Kidney (tissue), 14 donors: ENCODE data around the gene PKNOX2. TPM values are rescaled to one million over a fixed set of nuclear protein-coding genes. Genes with fewer than 3 reads are reported as not detected.
A peak's percentile ranks its signal among the peaks of the same experiment; 100 is the strongest.

Experiments used
- DNase-seq, 5 donors: peaks; one replicate each; pipeline ENCODE4 v3.0.0-alpha.2; 2013 to 2020
- FAIRE-seq: peaks from 2 replicates; lab custom pipeline; 2012; peaks lifted over from hg19 to GRCh38; lab: Jason Lieb, UNC
- H3K27ac ChIP-seq, 2 donors: one replicate each; pipeline ENCODE4 v1.7.0; 2013; ENCODE audit warnings: low read depth in 2 of 2, low read length in 2 of 2, inconsistent platforms in 1 of 2
- H3K27me3 ChIP-seq: one replicate; pipeline ENCODE4 v1.7.1; 2013; ENCODE audit warnings: low read length, inconsistent platforms; ENCODE audit not compliant: control insufficient read depth, insufficient read depth
- H3K36me3 ChIP-seq, 3 donors: one replicate each; pipeline versions ENCODE4 v1.7.0 to v1.7.1; 2013; ENCODE audit warnings: low read length in 3 of 3, control low read depth in 1 of 3, inconsistent platforms in 1 of 3; ENCODE audit not compliant: insufficient read depth in 3 of 3, control insufficient read depth in 2 of 3
- H3K4me1 ChIP-seq, 3 donors: one replicate each; pipeline versions ENCODE4 v1.7.0 to v1.7.1; 2013; ENCODE audit warnings: low read length in 3 of 3, inconsistent platforms in 1 of 3, low read depth in 1 of 3; ENCODE audit not compliant: control insufficient read depth in 2 of 3, insufficient read depth in 2 of 3
- H3K4me3 ChIP-seq, 3 donors: one replicate each; pipeline versions ENCODE4 v1.7.0 to v1.8.1; 2013; ENCODE audit warnings: low read length in 3 of 3, control low read depth in 1 of 3, inconsistent platforms in 1 of 3
- H3K9ac ChIP-seq, 3 donors: one replicate each; pipeline versions ENCODE4 v1.7.0 to v1.7.1; 2013; ENCODE audit warnings: low read length in 3 of 3, control low read depth in 1 of 3, inconsistent platforms in 1 of 3
- H3K9me3 ChIP-seq, 3 donors: one replicate each; pipeline versions ENCODE4 v1.7.0 to v1.7.1; 2013; ENCODE audit warnings: low read length in 3 of 3, control low read depth in 1 of 3, inconsistent platforms in 1 of 3; ENCODE audit not compliant: control insufficient read depth in 2 of 3, insufficient read depth in 1 of 3
- CTCF ChIP-seq: IDR thresholded peaks from 3 replicates; pipeline ENCODE4 v1.5.1; 2012; ENCODE audit warnings: mild to moderate bottlenecking, moderate library complexity, borderline replicate concordance; ENCODE audit not compliant: insufficient read depth; ENCODE audit errors: extremely low read depth
- intact Hi-C: fragments of 100-400 bp; cut with DNase I; formaldehyde crosslinking; loops from one replicate; pipeline ENCODE4 v1.11.1; 2022
- polyA plus RNA-seq: library from polyadenylated mRNA; stranded (reverse); fragments of 350-450 nt; fragmentation: Illumina TruSeq; extraction: RNeasy Lipid Tissue Mini Kit (QIAGEN cat#74804); gene quantifications from one replicate; pipeline ENCODE4 v1.2.3, GENCODE V29; 2014; ENCODE audit warnings: low read depth, low replicate concordance; ENCODE audit not compliant: insufficient read depth
- total RNA-seq: library from RNA; stranded (reverse); fragmentation: NEBNext Ultra II Directional; extraction: Animal tissue kit (Norgen Biotek cat#: 25700); gene quantifications from one replicate; pipeline ENCODE4 v1.2.1, GENCODE V29; 2021
- donor health status: control.
- donor health status: control.
- donor health status: control.
- donor health status: control.
- donor health status: control.
- donor health status: DM: yes; HTN: yes; CAD: no.
- donor health status: Normal renal cell carcinoma (clear cell type).

PKNOX2 gene
- total and polyA plus RNA-seq, 2 donors from 2014 or later = 1.5 to 6.0 TPM

GRCh38 chr11:125378571-125378970, 214.0 kb downstream of the PKNOX2 start:
- DNase-seq = peak in 4 of 5 donors; percentile 42 to 89 (median 84)

GRCh38 chr11:125379565-125379964, 215.0 kb downstream of the PKNOX2 start:
- intact Hi-C loops = no loop called here
- H3K27ac ChIP-seq = no peak overlapping the region
- peaks cover 0 to 12% (median 5%) of the 10 kb centered on the region in 3 donors for H3K4me1 ChIP-seq
- no peaks in the 10 kb centered on the region for H3K27me3 ChIP-seq
- no peak for TF ChIP-seq CTCF
- no peak overlapping the region for H3K9ac ChIP-seq
- FAIRE-seq (no peak), DNase-seq (peak in 2 of 5 donors; percentile 6 to 26)
- H3K4me3 ChIP-seq = no peak overlapping the region
- H3K9me3 ChIP-seq = no peaks in the 10 kb centered on the region
- H3K36me3 ChIP-seq = no peaks in the 10 kb centered on the region

More at GRCh38 chr11:125378571-125378970, 214.0 kb downstream of the PKNOX2 start:
- H3K4me1 ChIP-seq = peaks cover 2 to 12% (median 5%) of the 10 kb centered on the region in 3 donors
- TF ChIP-seq CTCF = no peak
- H3K27me3 ChIP-seq = no peaks in the 10 kb centered on the region
- intact Hi-C loops = no loop called here
- no peak overlapping the region for H3K4me3 ChIP-seq
- H3K9ac ChIP-seq = no peak overlapping the region
- no peaks in the 10 kb centered on the region for H3K9me3 ChIP-seq
- H3K36me3 ChIP-seq = no peaks in the 10 kb centered on the region
- FAIRE-seq = no peak
- H3K27ac ChIP-seq = no peak overlapping the region

- Histone ChIP-seq H3K27ac (no peak overlapping the region), H3K4me3 (no peak overlapping the region), H3K9me3 (no peaks in the 10 kb centered on the region), H3K36me3 (no peaks in the 10 kb centered on the region), H3K27me3 (no peaks in the 10 kb centered on the region), H3K4me1 (peaks cover 0 to 12% (median 5%) of the 10 kb centered on the region in 3 donors), H3K9ac (no peak overlapping the region)
- no peak for TF ChIP-seq CTCF
- intact Hi-C loops = no loop called here
- DNase-seq (peak in 2 of 5 donors; percentile 32 to 39), FAIRE-seq (no peak)
Observed at GRCh38 chr11:125379981-125380380, 215.4 kb downstream of the PKNOX2 start.
